Colon (tissue), 2 donors: ENCODE data around the gene CA11.
"Not testable (repeated sequence)": the region's sequence is repeated elsewhere in the genome, so short reads cannot be mapped to it uniquely, and the experiment has no call there.

Experiments used
- FAIRE-seq: peaks from 2 replicates; lab custom pipeline; 2012; peaks lifted over from hg19 to GRCh38; lab: Jason Lieb, UNC
- donor health status: control.
- donor health status: control.

CA11 gene

GRCh38 chr19:48646001-48646721, at the start of gene CA11:
TSS of gene CA11 (minus strand) at chr19:48646187. CDS start at chr19:48645632, 555 bp downstream.
- FAIRE-seq = no peak

DNA sequence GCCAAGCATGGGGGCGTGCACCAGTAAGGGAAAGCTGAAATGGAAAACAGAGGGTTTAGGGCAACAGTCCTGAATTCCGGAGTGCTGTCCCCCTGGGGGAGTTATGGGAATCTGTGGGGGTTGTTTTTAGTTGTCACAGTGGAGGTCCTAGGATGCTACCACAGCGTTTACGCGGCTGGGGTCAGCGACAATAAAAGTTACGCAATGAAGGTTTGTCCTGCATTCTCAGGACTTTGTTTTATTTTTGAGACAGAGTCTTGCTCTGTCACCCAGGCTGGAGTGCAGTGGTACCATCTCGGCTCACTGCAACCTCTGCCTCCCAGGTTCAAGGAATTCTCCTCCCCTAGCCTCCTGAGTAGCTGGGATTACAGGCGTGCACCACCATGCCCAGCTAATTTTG, 47.6 kb upstream of the CA11 start:
- not testable (repeated sequence) for FAIRE-seq

GRCh38 chr19:48689449-48689848, 43.5 kb upstream of the CA11 start:
- no peak for FAIRE-seq

DNA sequence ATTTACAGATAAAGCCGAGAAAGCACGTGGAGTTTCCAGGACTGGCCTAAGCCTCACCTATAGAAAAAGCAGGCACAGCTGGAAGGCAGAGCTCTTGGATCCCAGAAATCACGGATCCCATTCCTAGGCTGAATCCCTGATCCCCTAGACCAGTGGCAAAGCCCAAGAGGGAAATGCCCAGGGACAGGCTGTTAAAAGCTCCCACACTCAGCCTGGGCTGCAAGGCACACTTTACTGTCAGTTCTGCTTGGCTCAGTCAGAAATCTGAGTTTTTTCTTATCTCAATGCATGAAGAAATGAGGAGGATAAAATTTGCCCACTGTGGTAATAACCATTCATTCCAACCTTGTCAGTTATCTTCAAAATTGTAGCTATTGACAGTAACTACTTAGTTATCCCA, 41.8 kb upstream of the CA11 start:
- no peak for FAIRE-seq

DNA sequence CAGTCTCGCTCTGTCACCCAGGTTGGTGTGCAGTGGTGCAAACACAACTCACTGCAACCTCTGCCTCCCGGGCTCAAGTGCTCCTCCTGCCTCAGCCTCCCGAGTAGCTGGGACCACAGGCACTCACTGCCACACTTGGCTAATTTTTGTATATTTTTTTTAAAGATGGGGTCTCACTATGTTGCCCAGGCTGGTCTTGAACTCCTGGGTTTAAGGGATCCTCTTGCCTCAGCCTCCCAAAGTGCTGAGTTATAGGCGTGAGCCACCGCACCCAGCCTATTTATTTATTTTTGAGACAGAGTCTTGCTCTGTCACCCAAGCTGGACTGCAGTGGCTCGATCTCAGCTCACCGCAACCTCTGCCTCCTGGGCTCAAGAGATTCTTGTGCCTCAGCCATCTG, 40.6 kb upstream of the CA11 start:
- FAIRE-seq = not testable (repeated sequence)

DNA sequence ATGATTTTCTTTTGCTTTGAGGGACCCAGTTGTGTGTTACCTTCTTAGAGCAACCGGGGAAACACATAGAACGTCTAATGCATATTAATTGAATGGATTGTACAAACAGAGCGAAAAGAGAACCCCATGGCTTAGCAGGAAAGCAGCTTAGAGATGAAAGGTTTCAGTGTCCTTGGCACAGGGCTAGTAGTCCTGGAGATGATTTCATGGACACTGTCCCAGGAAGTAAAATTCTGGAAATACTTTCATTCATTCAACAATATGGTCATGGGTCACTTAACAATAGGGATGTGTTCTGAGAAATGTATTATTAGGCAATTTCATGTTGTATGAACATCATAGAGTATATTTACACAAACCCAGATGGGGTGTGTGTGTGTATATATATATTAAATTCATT, 40.1 kb upstream of the CA11 start:
- FAIRE-seq = no peak

GRCh38 chr19:48685583-48685982, 39.6 kb upstream of the CA11 start:
- no peak for FAIRE-seq

- no peak for FAIRE-seq
Observed at GRCh38 chr19:48683349-48683748, 37.4 kb upstream of the CA11 start.

DNA sequence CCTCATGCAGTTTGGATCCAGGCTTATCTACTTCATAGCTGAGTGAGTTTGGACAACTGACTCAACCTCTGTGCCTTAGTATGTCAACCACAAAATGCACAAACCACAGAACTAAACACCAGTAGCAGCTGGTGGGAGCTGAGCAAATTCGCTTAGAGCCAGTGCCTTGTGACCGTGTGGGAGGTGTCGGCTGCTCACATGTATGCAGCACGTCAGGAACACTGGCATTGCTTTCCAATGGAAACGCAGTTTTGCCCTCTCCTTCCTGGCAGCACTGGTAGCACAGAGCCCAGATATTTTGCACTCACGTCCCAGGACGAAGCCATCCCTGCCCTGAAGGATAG, 35.1 kb upstream of the CA11 start:
- no peak for FAIRE-seq

GRCh38 chr19:48680436-48681126, 34.6 kb upstream of the CA11 start:
- no peak for FAIRE-seq

DNA sequence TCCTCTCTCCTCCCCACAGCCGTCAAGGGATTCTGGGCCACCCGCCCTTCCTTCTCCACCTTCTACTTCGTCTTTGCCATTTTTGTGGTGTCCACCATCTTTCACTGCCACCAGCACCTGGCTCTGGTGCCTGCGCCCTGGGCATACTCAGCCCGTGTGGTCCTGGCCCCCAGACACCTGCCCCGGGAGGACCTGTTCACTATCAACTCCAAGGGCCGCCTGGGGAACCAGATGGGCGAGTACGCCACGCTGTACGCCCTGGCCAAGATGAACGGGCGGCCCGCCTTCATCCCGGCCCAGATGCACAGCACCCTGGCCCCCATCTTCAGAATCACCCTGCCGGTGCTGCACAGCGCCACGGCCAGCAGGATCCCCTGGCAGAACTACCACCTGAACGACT, 34.0 kb upstream of the CA11 start:
- FAIRE-seq = not testable (repeated sequence)

GRCh38 chr19:48678201-48678600, 32.2 kb upstream of the CA11 start:
- FAIRE-seq = no peak

DNA sequence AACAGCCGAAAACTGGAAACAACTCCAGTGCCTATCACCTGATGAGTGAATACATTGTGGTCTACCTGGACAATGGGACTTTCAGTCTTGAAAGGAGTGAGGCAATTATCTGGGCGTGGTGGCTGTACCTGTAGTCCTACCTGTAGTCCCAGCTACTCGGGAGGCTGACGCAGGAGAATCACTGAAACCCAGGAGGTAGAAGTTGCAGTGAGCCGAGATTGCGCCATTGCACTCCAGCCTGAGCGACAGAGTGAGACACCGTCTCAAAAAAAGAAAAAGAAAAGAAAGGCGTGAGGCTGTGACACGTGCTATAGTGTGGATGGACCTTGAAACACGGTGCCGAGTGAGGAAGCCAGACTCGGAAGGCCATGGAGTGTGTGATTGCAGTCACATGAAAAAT, 30.9 kb upstream of the CA11 start:
- FAIRE-seq = no peak

GRCh38 chr19:48676487-48676886, 30.5 kb upstream of the CA11 start:
- no peak for FAIRE-seq

DNA sequence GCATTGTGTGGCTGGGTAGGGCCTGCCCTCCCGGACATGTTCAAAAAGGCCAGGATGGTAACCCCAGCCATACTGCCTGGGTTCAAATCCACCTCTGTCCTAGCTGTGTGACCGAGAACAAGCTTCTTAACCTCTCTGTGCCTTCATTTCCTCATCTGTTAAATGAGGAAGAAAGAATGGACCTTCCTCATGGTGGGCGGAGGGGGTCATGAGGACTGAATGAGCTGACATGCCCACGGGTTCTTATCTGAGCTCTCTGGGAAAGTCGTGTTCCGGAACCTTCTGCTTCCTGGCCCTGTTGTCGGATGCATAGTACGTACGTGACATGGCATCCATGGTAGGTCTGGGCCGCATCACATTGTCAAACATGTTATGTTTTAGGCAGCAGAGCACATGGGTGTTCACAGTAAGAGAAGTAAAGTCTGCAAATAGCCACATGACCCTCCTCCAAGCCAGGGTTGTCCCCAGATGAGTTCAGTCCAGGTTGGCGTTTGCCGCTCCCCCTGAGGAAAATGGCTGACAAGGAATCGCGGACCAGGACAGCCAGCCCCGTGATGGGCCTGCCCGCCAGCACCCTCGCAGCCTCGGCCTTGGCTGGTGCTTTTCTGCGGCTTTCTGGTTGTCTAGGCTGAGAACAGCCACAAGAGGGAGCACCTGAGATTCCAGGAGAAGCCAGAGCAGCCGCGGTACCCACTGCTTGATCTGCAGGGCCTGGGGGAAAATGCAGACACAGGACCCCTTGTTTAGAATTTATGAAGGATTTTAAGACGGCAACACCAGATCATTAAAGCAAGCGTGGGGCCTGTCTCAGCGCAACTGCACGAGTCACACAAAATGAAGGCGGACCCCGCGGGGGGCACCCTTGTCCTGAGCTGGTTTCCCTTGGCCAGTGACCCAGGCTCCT, 29.2 kb upstream of the CA11 start:
- no peak for FAIRE-seq

- FAIRE-seq = no peak
Observed at GRCh38 chr19:48674216-48674809, 28.3 kb upstream of the CA11 start.

GRCh38 chr19:48673436-48674100, 27.6 kb upstream of the CA11 start:
- FAIRE-seq = no peak

GRCh38 chr19:48672994-48673393, 27.0 kb upstream of the CA11 start, which contains the start of gene NTN5:
TSS of gene NTN5 (minus strand) at chr19:48673017. CDS start at chr19:48670986, 2,031 bp downstream.
- no peak for FAIRE-seq

- FAIRE-seq = no peak
Observed at GRCh38 chr19:48671446-48671995, 25.5 kb upstream of the CA11 start.

GRCh38 chr19:48670699-48671445, 24.9 kb upstream of the CA11 start:
- no peak for FAIRE-seq
